ENCODE data around the gene RASD2. TPM values are rescaled to one million over a fixed set of nuclear protein-coding genes. Genes with fewer than 3 reads are reported as not detected.

Gene RASD2
- total and polyA plus RNA-seq, 10 donors = 0.04 to 0.44 (median 0.17) TPM; not detected in 3

DNA sequence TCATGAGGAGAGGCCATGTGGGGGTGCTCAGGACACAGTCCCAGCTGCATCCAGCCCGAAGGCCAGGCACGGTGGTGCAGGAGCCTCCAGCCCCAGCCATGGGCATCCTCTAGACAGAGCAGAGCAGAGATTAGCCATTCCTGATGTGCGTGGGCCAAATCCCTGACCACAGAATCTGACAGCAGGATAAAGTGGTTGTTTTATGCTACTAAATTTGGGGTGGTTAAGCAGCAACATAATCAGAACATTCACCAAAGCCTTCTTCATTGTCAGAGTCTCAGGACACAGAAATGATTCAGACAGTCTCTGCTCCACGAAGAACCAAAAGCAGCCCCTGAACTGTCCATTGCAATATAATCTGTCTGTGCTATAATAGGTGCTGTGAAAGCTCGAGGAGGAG lies 19.7 kb downstream of the RASD2 start:
- H3K9me3 ChIP-seq = no peaks in the 10 kb centered on the region
- no peaks in the 10 kb centered on the region for H3K4me1 ChIP-seq
- intact Hi-C loops (cut with DNase I; ENCODE audit: low total_unique reads) = no loop called here
- H3K4me3 ChIP-seq = no peak overlapping the region
- H3K36me3 ChIP-seq = no peaks in the 10 kb centered on the region
- TF ChIP-seq CTCF (IDR thresholded peaks at IDR 0.05 in 8 of 11, conservative IDR thresholded peaks at IDR 0.05 in 3 of 11) (no peak), POLR2AphosphoS5 (IDR thresholded peaks at IDR 0.05) (no peak), POLR2A (IDR thresholded peaks at IDR 0.05) (no peak)
- DNase-seq = no peak
- WGBS, 5 donors = 63 to 87% (median 66%) methylated on average over 5 of the region's 5 CpGs
- H3K27ac ChIP-seq = no peak overlapping the region
- peaks cover 0 to 44% (median 0%) of the 10 kb centered on the region in 7 donors for H3K27me3 ChIP-seq (replicated peaks in 1 of 7)

- H3K36me3 ChIP-seq = no peaks in the 10 kb centered on the region
- H3K27ac ChIP-seq = no peak overlapping the region
- TF ChIP-seq POLR2A (IDR thresholded peaks at IDR 0.05) (no peak), CTCF (IDR thresholded peaks at IDR 0.05 in 8 of 11, conservative IDR thresholded peaks at IDR 0.05 in 3 of 11) (no peak), POLR2AphosphoS5 (IDR thresholded peaks at IDR 0.05) (no peak)
- H3K4me3 ChIP-seq = no peak overlapping the region
- peaks cover 0 to 48% (median 0%) of the 10 kb centered on the region in 7 donors for H3K27me3 ChIP-seq (replicated peaks in 1 of 7)
- WGBS, 5 donors = 84 to 95% (median 90%) methylated on average over 1 of the region's 1 CpG
- no peaks in the 10 kb centered on the region for H3K9me3 ChIP-seq
- intact Hi-C loops (cut with DNase I; ENCODE audit: low total_unique reads) = no loop called here
- no peak for DNase-seq
- no peaks in the 10 kb centered on the region for H3K4me1 ChIP-seq
These were observed 20.2 kb downstream of the RASD2 start for GRCh38 chr22:35560824-35561223.

DNA sequence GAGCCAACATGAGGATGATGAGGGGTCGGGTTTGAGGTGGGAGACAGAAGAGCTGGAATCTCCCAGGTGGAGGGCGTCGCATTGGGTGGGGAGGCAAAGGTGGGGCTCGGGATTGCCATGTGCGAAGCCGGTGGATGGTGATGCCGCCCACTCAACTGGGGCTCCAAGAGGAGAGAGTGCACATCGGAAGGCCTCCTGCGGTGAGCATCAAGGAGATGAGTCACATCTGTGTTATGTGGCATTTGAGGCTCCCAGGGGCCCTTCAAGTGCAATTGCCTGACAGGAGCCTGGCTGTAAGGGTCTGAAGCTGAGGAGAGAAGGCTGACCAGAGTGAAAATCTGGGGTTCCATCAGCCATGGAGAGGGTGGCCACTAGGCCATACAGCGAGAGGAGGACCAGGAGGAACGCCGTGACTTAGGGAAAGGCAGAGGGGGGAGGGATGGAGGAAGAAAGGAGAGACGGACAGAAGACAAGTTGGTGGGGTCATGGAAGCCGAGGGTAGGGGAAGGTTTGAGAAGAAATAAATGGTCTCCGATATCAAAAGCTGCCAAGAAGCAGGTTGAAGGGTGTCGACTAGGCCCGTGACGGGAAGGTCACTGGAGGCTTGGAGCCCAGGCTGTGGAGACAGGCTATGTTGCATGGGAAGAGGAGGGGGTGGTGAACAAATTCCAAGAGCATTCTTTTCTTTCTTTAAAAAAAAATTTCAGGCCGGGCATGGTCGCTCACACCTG lies 21.3 kb downstream of the RASD2 start:
- Histone ChIP-seq H3K4me1 (peaks cover 0 to 3% (median 0%) of the 10 kb centered on the region in 6 donors), H3K27ac (no peak overlapping the region), H3K36me3 (no peaks in the 10 kb centered on the region), H3K9me3 (no peaks in the 10 kb centered on the region), H3K27me3 (replicated peaks in 1 of 7) (peaks cover 0 to 59% (median 0%) of the 10 kb centered on the region in 7 donors), H3K4me3 (no peak overlapping the region)
- 80 to 91% (median 89%) methylated on average over 20 of the region's 20 CpGs for WGBS, 5 donors
- intact Hi-C loops (cut with DNase I; ENCODE audit: low total_unique reads) = no loop called here
- no peak for TF ChIP-seq POLR2AphosphoS5 (IDR thresholded peaks at IDR 0.05)
- TF ChIP-seq POLR2A (IDR thresholded peaks at IDR 0.05) = no peak
- TF ChIP-seq CTCF (IDR thresholded peaks at IDR 0.05 in 8 of 11, conservative IDR thresholded peaks at IDR 0.05 in 3 of 11) = no peak
- DNase-seq = no peak

- H3K36me3 ChIP-seq = no peaks in the 10 kb centered on the region
- intact Hi-C loops (cut with DNase I; ENCODE audit: low total_unique reads) = no loop called here
- H3K4me3 ChIP-seq = no peak overlapping the region
- TF ChIP-seq POLR2AphosphoS5 (IDR thresholded peaks at IDR 0.05) (no peak), POLR2A (IDR thresholded peaks at IDR 0.05) (no peak), CTCF (IDR thresholded peaks at IDR 0.05 in 8 of 11, conservative IDR thresholded peaks at IDR 0.05 in 3 of 11) (no peak)
- H3K27ac ChIP-seq = no peak overlapping the region
- H3K4me1 ChIP-seq = peaks cover 0 to 6% (median 0%) of the 10 kb centered on the region in 6 donors
- H3K9me3 ChIP-seq = no peaks in the 10 kb centered on the region
- 72 to 81% (median 78%) methylated on average over 7 of the region's 7 CpGs for WGBS, 5 donors
- peaks cover 0 to 60% (median 0%) of the 10 kb centered on the region in 7 donors for H3K27me3 ChIP-seq (replicated peaks in 1 of 7)
- DNase-seq = no peak
These were observed 22.6 kb downstream of the RASD2 start for GRCh38 chr22:35563211-35563610.
